ENCODE measurements around the gene NPAS4. TPM values are rescaled to one million over a fixed set of nuclear protein-coding genes. Genes with fewer than 3 reads are reported as not detected.

The NPAS4 gene
- polyA plus RNA-seq, 1 donor (not counting 4 experiments of a cell fraction or from before 2014, with no cell fraction given), result not detected

DNA sequence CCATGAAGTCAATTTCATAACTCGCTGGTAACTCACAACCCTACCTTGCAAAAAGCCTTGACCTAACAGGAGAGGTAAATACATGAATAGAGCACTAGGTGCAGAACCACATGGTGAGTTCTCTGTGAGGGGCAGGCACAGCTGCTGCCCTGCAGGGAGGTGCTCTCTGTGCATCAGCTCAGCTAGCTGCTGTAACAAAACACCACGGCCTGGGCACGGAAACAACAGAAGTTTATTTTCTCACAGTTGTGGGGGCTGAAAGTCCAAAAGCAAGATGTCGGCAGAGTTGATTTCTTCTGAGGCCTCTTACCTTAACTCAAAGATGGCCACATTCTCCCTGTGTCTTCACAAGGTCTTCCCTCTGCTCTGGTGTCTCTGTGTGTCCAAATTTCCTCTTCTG lies 30.8 kb downstream of the NPAS4 start:
- no peak overlapping the region for H3K9ac ChIP-seq (ENCODE audit: control insufficient read depth, extremely low read depth, insufficient read depth, low read length)
- TF ChIP-seq, protein P1, sequence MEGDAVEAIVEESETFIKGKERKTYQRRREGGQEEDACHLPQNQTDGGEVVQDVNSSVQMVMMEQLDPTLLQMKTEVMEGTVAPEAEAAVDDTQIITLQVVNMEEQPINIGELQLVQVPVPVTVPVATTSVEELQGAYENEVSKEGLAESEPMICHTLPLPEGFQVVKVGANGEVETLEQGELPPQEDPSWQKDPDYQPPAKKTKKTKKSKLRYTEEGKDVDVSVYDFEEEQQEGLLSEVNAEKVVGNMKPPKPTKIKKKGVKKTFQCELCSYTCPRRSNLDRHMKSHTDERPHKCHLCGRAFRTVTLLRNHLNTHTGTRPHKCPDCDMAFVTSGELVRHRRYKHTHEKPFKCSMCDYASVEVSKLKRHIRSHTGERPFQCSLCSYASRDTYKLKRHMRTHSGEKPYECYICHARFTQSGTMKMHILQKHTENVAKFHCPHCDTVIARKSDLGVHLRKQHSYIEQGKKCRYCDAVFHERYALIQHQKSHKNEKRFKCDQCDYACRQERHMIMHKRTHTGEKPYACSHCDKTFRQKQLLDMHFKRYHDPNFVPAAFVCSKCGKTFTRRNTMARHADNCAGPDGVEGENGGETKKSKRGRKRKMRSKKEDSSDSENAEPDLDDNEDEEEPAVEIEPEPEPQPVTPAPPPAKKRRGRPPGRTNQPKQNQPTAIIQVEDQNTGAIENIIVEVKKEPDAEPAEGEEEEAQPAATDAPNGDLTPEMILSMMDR (optimal IDR thresholded peaks at IDR 0.05 in 1 of 3, IDR thresholded peaks at IDR 0.05 in 1 of 3, conservative IDR thresholded peaks at IDR 0.05 in 1 of 3; ENCODE audit: extremely low read depth in 1 of 3, insufficient read depth in 2 of 3, low read length in 3 of 3), result no peak
- TF ChIP-seq EZH2 (IDR thresholded peaks at IDR 0.05; ENCODE audit: low read length), result no peak
- dilution Hi-C loops (cut with MboI; ENCODE audit: extremely low pct_ligation_motif_present, low sequenced_read_pairs), result no loop called here
- H3K9me1 ChIP-seq (ENCODE audit: control insufficient read depth, extremely low read depth, insufficient read depth, low read length), result peaks cover 2% of the 10 kb centered on the region
- peaks cover 4% of the 10 kb centered on the region for H3K27me3 ChIP-seq (ENCODE audit: control insufficient read depth, extremely low read depth, insufficient read depth, low read length)
- peaks cover 16% of the 10 kb centered on the region for H3K4me1 ChIP-seq (ENCODE audit: control insufficient read depth, extremely low read depth, insufficient read depth, low read length)
- H3K4me2 ChIP-seq (ENCODE audit: control insufficient read depth, extremely low read depth, insufficient read depth, low read depth, low read length), result no peak overlapping the region
- no peaks in the 10 kb centered on the region for H4K20me1 ChIP-seq (ENCODE audit: control insufficient read depth, extremely low read depth, insufficient read depth, low read length)
- no peak for DNase-seq (ENCODE audit: low read depth, low spot score)
- no peak overlapping the region for H2AFZ ChIP-seq (ENCODE audit: control insufficient read depth, low read length)
- H3K4me3 ChIP-seq (ENCODE audit: control insufficient read depth in 2 of 3, extremely low read depth in 1 of 3, insufficient read depth in 2 of 3, low read depth in 1 of 3, low read length in 3 of 3), result no peak overlapping the region
- no peaks in the 10 kb centered on the region for H3K79me2 ChIP-seq (ENCODE audit: control insufficient read depth, insufficient read depth, low read length)
- FAIRE-seq, result no peak
- no peaks in the 10 kb centered on the region for H3K9me3 ChIP-seq (ENCODE audit: control insufficient read depth, low read depth, low read length)
- no peak overlapping the region for H3K27ac ChIP-seq (ENCODE audit: control insufficient read depth, insufficient read depth, low read length)
- no peaks in the 10 kb centered on the region for H3K36me3 ChIP-seq (ENCODE audit: control insufficient read depth in 2 of 2, extremely low read depth in 1 of 2, insufficient read depth in 2 of 2, low read length in 2 of 2)

DNA sequence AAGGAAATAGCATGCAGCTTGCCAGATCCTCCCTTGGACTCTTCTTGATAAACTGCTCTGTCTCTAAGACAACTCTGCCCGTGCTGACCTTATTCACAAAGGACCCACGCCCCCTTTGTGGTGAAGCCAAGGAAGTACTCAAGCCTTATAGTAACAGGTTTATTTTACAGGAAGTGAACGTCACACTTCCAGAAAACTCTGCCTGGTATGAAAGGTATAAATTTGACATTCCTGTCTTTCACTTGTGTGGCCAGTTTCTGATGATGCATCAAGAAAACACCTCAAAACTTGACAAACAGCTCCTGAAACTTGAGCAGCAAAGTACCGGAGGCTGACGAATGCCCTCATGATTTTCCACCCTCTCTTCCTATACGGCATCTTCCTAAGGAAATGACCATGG lies 33.4 kb downstream of the NPAS4 start:
- FAIRE-seq, result peak; percentile 80
- Histone ChIP-seq H3K4me3 (ENCODE audit: control insufficient read depth in 2 of 3, extremely low read depth in 1 of 3, insufficient read depth in 2 of 3, low read depth in 1 of 3, low read length in 3 of 3) (no peak overlapping the region), H3K4me2 (ENCODE audit: control insufficient read depth, extremely low read depth, insufficient read depth, low read depth, low read length) (peak overlapping the region; percentile 41), H3K9me3 (ENCODE audit: control insufficient read depth, low read depth, low read length) (no peaks in the 10 kb centered on the region), H3K9ac (ENCODE audit: control insufficient read depth, extremely low read depth, insufficient read depth, low read length) (no peak overlapping the region), H3K36me3 (ENCODE audit: control insufficient read depth in 2 of 2, extremely low read depth in 1 of 2, insufficient read depth in 2 of 2, low read length in 2 of 2) (no peaks in the 10 kb centered on the region), H3K27me3 (ENCODE audit: control insufficient read depth, extremely low read depth, insufficient read depth, low read length) (peaks cover 4% of the 10 kb centered on the region), H3K4me1 (ENCODE audit: control insufficient read depth, extremely low read depth, insufficient read depth, low read length) (peaks cover 16% of the 10 kb centered on the region), H3K27ac (ENCODE audit: control insufficient read depth, insufficient read depth, low read length) (peak overlapping the region; percentile 47), H3K9me1 (ENCODE audit: control insufficient read depth, extremely low read depth, insufficient read depth, low read length) (peaks cover 2% of the 10 kb centered on the region), H4K20me1 (ENCODE audit: control insufficient read depth, extremely low read depth, insufficient read depth, low read length) (no peaks in the 10 kb centered on the region), H3K79me2 (ENCODE audit: control insufficient read depth, insufficient read depth, low read length) (no peaks in the 10 kb centered on the region), H2AFZ (ENCODE audit: control insufficient read depth, low read length) (no peak overlapping the region)
- dilution Hi-C loops (cut with MboI; ENCODE audit: extremely low pct_ligation_motif_present, low sequenced_read_pairs), result no loop called here
- TF ChIP-seq, protein P1 (optimal IDR thresholded peaks at IDR 0.05 in 1 of 3, IDR thresholded peaks at IDR 0.05 in 1 of 3, conservative IDR thresholded peaks at IDR 0.05 in 1 of 3; ENCODE audit: extremely low read depth in 1 of 3, insufficient read depth in 2 of 3, low read length in 3 of 3), result no peak
- TF ChIP-seq EZH2 (IDR thresholded peaks at IDR 0.05; ENCODE audit: low read length), result no peak
- no peak for DNase-seq (ENCODE audit: low read depth, low spot score)
